K562 (cell line): Measurements from ENCODE around the gene EFNA2. TPM values are rescaled to one million over a fixed set of nuclear protein-coding genes. Genes with fewer than 3 reads are reported as not detected.

Experiments used
- ATF7 ChIP-seq: fragments of 450-650 bp; IDR thresholded peaks from 2 replicates; pipeline ENCODE4 v1.7.1; 2014; ENCODE audit warnings: mild to moderate bottlenecking, moderate library complexity
- BCL6 ChIP-seq: fragments of 250-450 bp; sonication (Bioruptor Pico); IDR thresholded peaks from 2 replicates; pipeline ENCODE4 v1.4.0; 2020
- CHCHD3 ChIP-seq: fragments of 250-450 bp; sonication (Bioruptor Pico); IDR thresholded peaks from 2 replicates; pipeline ENCODE4 v2.1.2; 2022; ENCODE audit warnings: mild to moderate bottlenecking
- DACH1 ChIP-seq: fragments of 450-650 bp; IDR thresholded peaks from 2 replicates; pipeline ENCODE4 v1.6.1; 2018; ENCODE audit not compliant: partially characterized antibody
- DIDO1 ChIP-seq: fragments of 450-650 bp; IDR thresholded peaks from 2 replicates; pipeline ENCODE4 v1.6.1; 2016; ENCODE audit warnings: low read depth, missing biosample characterization, missing genetic modification characterization
- GATAD2A ChIP-seq: fragments of 450-650 bp; IDR thresholded peaks from 2 replicates; pipeline ENCODE4 v1.6.1; 2017
- GMEB1 ChIP-seq: fragments of 250-450 bp; sonication (Bioruptor Pico); IDR thresholded peaks from 2 replicates; pipeline ENCODE4 v1.4.0; 2020; ENCODE audit warnings: mild to moderate bottlenecking
- HMG20B ChIP-seq: fragments of 250-450 bp; sonication (Bioruptor Pico); IDR thresholded peaks from 2 replicates; pipeline ENCODE4 v1.5.0; 2021; ENCODE audit warnings: mild to moderate bottlenecking
- MEIS2 ChIP-seq: fragments of 450-650 bp; IDR thresholded peaks from 2 replicates; pipeline ENCODE4 v1.6.1; 2014; ENCODE audit warnings: mild to moderate bottlenecking; ENCODE audit not compliant: partially characterized antibody
- MTA2 ChIP-seq: fragments of 450-650 bp; IDR thresholded peaks from 2 replicates; pipeline ENCODE4 v1.6.1; 2016; ENCODE audit warnings: low read depth
- PML ChIP-seq: IDR thresholded peaks from 2 replicates; pipeline ENCODE4 v1.6.1; 2012; ENCODE audit warnings: low read length, inconsistent platforms
- POLR3A ChIP-seq: IDR thresholded peaks from 2 replicates; pipeline ENCODE4 v1.6.1; 2011; ENCODE audit warnings: borderline replicate concordance, mild to moderate bottlenecking, moderate library complexity; ENCODE audit not compliant: insufficient read length, insufficient read depth; ENCODE audit errors: extremely low read depth
- SMAD1 ChIP-seq: fragments of 150-350 bp; IDR thresholded peaks from 2 replicates; pipeline ENCODE4 v1.6.1; 2014; ENCODE audit warnings: low read length, low read depth; ENCODE audit not compliant: partially characterized antibody
- SRSF3 ChIP-seq: fragments of 200-400 bp; formaldehyde crosslinking; IDR thresholded peaks from 2 replicates; pipeline ENCODE4 v1.6.1; 2016; ENCODE audit warnings: mild to moderate bottlenecking, low read length, moderate library complexity; ENCODE audit not compliant: insufficient read depth
- SRSF9 ChIP-seq: fragments of 200-400 bp; formaldehyde crosslinking; IDR thresholded peaks from 2 replicates; pipeline ENCODE4 v1.6.1; 2017; ENCODE audit warnings: low read depth, low read length, borderline replicate concordance
- THRB ChIP-seq: fragments of 450-650 bp; formaldehyde crosslinking; conservative IDR thresholded peaks from 2 replicates; pipeline ENCODE4 v1.4.0; 2022; ENCODE audit warnings: mild to moderate bottlenecking, missing genetic modification characterization
- ZBTB26 ChIP-seq: fragments of 450-650 bp; formaldehyde crosslinking; IDR thresholded peaks from 2 replicates; pipeline ENCODE4 v1.4.0; 2022; ENCODE audit warnings: missing genetic modification characterization
- ZKSCAN8 ChIP-seq: fragments of 200-800 bp; sonication (Bioruptor generic); IDR thresholded peaks from 2 replicates; pipeline ENCODE4 v1.6.1; 2016; ENCODE audit warnings: missing genetic modification characterization, missing compliant biosample characterization
- ZNF655 ChIP-seq: fragments of 250-450 bp; sonication (Bioruptor Pico); IDR thresholded peaks from 2 replicates; pipeline ENCODE4 v1.5.0; 2021
- polyA plus RNA-seq, 8 experiments: library from polyadenylated mRNA; depleted of rRNA in 4 of 8; stranded (reverse) in 5 of 8; unstranded in 3 of 8; fragments of >200 nt; fragmentation: Nextera tagmentation in 2 of 8; fragmentation: Illumina TruSeq in 1 of 8; extraction: Ambion mirVana in 2 of 8; extraction: Trizol in 1 of 8; gene quantifications; 2 replicates each; pipeline versions ENCODE4 v1.2.1 to v1.2.3, GENCODE V29; 2011 to 2014; ENCODE audit warnings: inconsistent platforms in 1 of 8, missing spikeins in 1 of 8
- total RNA-seq, 7 experiments: library from RNA; depleted of rRNA in 6 of 7; stranded (reverse); fragments of >200 nt in 6 of 7; fragmentation: Illumina TruSeq in 2 of 7; extraction: Trizol in 2 of 7; gene quantifications; 2 replicates each; pipeline versions ENCODE4 v1.2.1 to v1.2.3, GENCODE V29; 2011 to 2021; ENCODE audit warnings: low replicate concordance in 1 of 7
- TF ChIP-seq, protein P1 (sequence below): sonication (generic); formaldehyde crosslinking; IDR thresholded peaks from 2 replicates; pipeline ENCODE4 v1.8.0; 2023; ENCODE audit warnings: mild to moderate bottlenecking, missing genetic modification reagents

EFNA2 gene
- total and polyA plus RNA-seq, 9 of the 15 experiments (the other 6 are each of a cell fraction or from before 2014, with no cell fraction given) = 0.11 to 0.44 (median 0.15) TPM; not detected in 6

DNA sequence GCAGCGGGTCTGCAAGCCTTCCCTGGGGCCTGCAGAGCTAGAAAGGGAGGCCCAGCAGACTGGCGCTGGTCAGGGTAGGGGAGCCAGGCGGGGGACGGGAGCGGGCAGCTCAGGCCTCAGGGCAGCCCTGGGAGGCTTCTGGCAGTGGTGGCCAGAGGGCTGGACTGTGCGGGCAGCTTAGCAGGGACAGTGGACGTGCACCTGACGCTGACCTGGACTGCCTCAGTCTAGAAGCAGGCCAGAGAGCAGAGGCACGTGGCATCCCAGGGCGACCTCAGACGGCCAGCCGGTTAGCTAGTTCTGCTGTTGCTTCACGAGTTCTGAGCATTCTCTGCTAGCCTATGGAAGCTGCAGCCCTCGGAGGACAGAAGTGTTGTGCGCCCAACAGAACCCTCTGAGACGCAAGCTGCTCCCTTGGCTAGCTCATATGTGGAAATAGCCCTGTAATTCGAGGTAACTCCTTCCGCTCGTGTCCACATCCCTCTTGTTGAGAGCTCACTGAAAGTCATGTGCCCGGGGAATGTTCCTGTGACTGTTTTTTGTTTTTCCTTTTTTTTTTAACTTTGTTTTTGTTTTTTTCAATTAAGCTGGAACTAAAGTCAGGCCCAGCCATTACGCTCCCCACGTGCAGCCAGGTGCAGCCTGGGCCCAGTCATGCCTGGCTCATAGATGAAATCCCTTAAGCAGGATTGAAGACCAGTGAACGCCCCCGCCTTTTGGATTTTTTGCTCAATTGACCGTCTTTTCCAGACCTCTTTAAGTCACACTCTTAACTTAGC is 12.2 kb upstream of the EFNA2 start (continued):
- TF ChIP-seq MEIS2 = no peak
- no peak for TF ChIP-seq ZNF655 (CRISPR knock-in tag)
- no peak for TF ChIP-seq ZKSCAN8 (CRISPR knock-in tag)
- TF ChIP-seq, protein P1, sequence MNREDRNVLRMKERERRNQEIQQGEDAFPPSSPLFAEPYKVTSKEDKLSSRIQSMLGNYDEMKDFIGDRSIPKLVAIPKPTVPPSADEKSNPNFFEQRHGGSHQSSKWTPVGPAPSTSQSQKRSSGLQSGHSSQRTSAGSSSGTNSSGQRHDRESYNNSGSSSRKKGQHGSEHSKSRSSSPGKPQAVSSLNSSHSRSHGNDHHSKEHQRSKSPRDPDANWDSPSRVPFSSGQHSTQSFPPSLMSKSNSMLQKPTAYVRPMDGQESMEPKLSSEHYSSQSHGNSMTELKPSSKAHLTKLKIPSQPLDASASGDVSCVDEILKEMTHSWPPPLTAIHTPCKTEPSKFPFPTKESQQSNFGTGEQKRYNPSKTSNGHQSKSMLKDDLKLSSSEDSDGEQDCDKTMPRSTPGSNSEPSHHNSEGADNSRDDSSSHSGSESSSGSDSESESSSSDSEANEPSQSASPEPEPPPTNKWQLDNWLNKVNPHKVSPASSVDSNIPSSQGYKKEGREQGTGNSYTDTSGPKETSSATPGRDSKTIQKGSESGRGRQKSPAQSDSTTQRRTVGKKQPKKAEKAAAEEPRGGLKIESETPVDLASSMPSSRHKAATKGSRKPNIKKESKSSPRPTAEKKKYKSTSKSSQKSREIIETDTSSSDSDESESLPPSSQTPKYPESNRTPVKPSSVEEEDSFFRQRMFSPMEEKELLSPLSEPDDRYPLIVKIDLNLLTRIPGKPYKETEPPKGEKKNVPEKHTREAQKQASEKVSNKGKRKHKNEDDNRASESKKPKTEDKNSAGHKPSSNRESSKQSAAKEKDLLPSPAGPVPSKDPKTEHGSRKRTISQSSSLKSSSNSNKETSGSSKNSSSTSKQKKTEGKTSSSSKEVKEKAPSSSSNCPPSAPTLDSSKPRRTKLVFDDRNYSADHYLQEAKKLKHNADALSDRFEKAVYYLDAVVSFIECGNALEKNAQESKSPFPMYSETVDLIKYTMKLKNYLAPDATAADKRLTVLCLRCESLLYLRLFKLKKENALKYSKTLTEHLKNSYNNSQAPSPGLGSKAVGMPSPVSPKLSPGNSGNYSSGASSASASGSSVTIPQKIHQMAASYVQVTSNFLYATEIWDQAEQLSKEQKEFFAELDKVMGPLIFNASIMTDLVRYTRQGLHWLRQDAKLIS (CRISPR knock-in tag) = no peak
- TF ChIP-seq BCL6 (CRISPR knock-in tag) = no peak
- no peak for TF ChIP-seq GMEB1 (CRISPR knock-in tag)
- TF ChIP-seq CHCHD3 (CRISPR knock-in tag) = no peak
- TF ChIP-seq DACH1 = no peak
- no peak for TF ChIP-seq DIDO1 (tag)
- TF ChIP-seq SRSF9 = no peak
- TF ChIP-seq THRB (CRISPR knock-in tag) = peak; percentile 5
- no peak for TF ChIP-seq MTA2
- TF ChIP-seq GATAD2A = no peak
- TF ChIP-seq ZBTB26 (CRISPR knock-in tag) = no peak
- TF ChIP-seq SRSF3 = 0 out of 2 replicates have a peak, but pooled peaks have one; percentile 23
- no peak for TF ChIP-seq POLR3A
- TF ChIP-seq PML = 0 out of 2 replicates have a peak, but pooled peaks have one; percentile 18
- no peak for TF ChIP-seq SMAD1
- no peak for TF ChIP-seq ATF7
- TF ChIP-seq HMG20B (CRISPR knock-in tag) = no peak
